Smooth muscle cell (in vitro differentiated cells): ENCODE data around the gene PPP1R16B. TPM values are rescaled to one million over a fixed set of nuclear protein-coding genes. Genes with fewer than 3 reads are reported as not detected.

Experiments used
- DNase-seq: peaks from one replicate; lab custom pipeline; 2025; ENCODE audit not compliant: unreplicated experiment; lab: John Stamatoyannopoulos, UW
- H2AFZ ChIP-seq: fragments of 200-600 bp; sonication (generic); 2 replicates; pipeline ENCODE4 v1.6.0; 2016; ENCODE audit warnings: antibody characterized with exemption, low read depth, mild to moderate bottlenecking
- H3F3A ChIP-seq: fragments of 200-600 bp; sonication (generic); 2 replicates; pipeline ENCODE4 v1.6.0; 2017; ENCODE audit warnings: antibody characterized with exemption, low read depth
- H3K27ac ChIP-seq: fragments of 200-600 bp; sonication (generic); 2 replicates; pipeline ENCODE4 v1.5.1; 2016; ENCODE audit warnings: low read depth, mild to moderate bottlenecking
- H3K27me3 ChIP-seq: fragments of 200-600 bp; sonication (generic); 2 replicates; pipeline ENCODE4 v1.6.1; 2016; ENCODE audit warnings: low read depth, mild to moderate bottlenecking
- H3K36me3 ChIP-seq: fragments of 200-600 bp; sonication (generic); 2 replicates; pipeline ENCODE4 v1.5.1; 2016; ENCODE audit warnings: low read depth
- H3K4me1 ChIP-seq: fragments of 200-600 bp; sonication (generic); 2 replicates; pipeline ENCODE4 v1.5.1; 2016; ENCODE audit warnings: low read depth
- H3K4me2 ChIP-seq: fragments of 200-600 bp; sonication (generic); 2 replicates; pipeline ENCODE4 v1.6.0; 2016; ENCODE audit warnings: mild to moderate bottlenecking
- H3K4me3 ChIP-seq: fragments of 200-600 bp; sonication (generic); 2 replicates; pipeline ENCODE4 v1.5.1; 2016; ENCODE audit warnings: mild to moderate bottlenecking
- H3K79me2 ChIP-seq: fragments of 200-600 bp; sonication (generic); 2 replicates; pipeline ENCODE4 v1.6.0; 2016; ENCODE audit warnings: low read depth, mild to moderate bottlenecking
- H3K9ac ChIP-seq: fragments of 200-600 bp; sonication (generic); 2 replicates; pipeline ENCODE4 v1.6.0; 2016; ENCODE audit warnings: low read depth
- H3K9me3 ChIP-seq: fragments of 200-600 bp; sonication (generic); replicated peaks from 2 replicates; pipeline ENCODE4 v1.5.1; 2016; ENCODE audit warnings: low read depth
- H4K20me1 ChIP-seq: fragments of 200-600 bp; sonication (generic); 2 replicates; pipeline ENCODE4 v1.6.0; 2016; ENCODE audit warnings: low read depth
- WGBS: methylation state at CpG from one replicate; pipeline ENCODE4 v1.1.7; 2016; ENCODE audit warnings: low lambda C conversion rate; 5-methylcytosine and 5-hydroxymethylcytosine counted together
- polyA plus RNA-seq: library from polyadenylated mRNA; unstranded; fragments of >200 nt; fragmentation: Nextera tagmentation; extraction: Ambion mirVana; gene quantifications from 2 replicates; pipeline ENCODE4 v1.2.1, GENCODE V29; 2016
- total RNA-seq: library from RNA; depleted of rRNA; stranded (reverse); fragments of >200 nt; gene quantifications from 2 replicates; pipeline ENCODE4 v1.2.3, GENCODE V29; 2014
- TF ChIP-seq, protein P1 (sequence below): fragments of 200-600 bp; sonication (generic); IDR thresholded peaks from 2 replicates; pipeline ENCODE4 v1.5.1; 2017; ENCODE audit warnings: borderline replicate concordance, mild to moderate bottlenecking, antibody characterized with exemption; ENCODE audit not compliant: insufficient read depth, poor library complexity, severe bottlenecking

Gene PPP1R16B
- total and polyA plus RNA-seq, 2 experiments from 2014 or later = not detected

DNA sequence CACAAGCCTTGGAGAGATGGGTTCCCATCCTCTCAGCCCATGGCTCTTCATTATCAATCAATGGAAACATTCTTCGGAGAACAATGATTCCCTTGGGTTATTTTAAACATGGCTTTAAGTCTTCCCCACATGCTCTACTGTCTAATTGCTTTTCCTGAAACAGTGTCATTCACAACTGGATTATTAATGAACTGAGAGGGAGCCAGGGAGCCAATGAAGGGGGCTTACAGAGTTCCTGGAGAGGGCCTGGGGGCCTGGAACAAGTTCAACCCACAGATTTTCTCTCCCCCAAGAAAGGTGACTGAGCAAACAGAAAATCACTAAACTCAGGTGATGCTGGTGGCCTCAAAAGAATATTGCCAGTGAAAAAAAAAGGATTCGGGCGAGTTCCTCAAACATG lies 1.3 kb upstream of the PPP1R16B start:
- no peaks in the 10 kb centered on the region for H3K36me3 ChIP-seq
- H3K4me3 ChIP-seq = no peak overlapping the region

DNA sequence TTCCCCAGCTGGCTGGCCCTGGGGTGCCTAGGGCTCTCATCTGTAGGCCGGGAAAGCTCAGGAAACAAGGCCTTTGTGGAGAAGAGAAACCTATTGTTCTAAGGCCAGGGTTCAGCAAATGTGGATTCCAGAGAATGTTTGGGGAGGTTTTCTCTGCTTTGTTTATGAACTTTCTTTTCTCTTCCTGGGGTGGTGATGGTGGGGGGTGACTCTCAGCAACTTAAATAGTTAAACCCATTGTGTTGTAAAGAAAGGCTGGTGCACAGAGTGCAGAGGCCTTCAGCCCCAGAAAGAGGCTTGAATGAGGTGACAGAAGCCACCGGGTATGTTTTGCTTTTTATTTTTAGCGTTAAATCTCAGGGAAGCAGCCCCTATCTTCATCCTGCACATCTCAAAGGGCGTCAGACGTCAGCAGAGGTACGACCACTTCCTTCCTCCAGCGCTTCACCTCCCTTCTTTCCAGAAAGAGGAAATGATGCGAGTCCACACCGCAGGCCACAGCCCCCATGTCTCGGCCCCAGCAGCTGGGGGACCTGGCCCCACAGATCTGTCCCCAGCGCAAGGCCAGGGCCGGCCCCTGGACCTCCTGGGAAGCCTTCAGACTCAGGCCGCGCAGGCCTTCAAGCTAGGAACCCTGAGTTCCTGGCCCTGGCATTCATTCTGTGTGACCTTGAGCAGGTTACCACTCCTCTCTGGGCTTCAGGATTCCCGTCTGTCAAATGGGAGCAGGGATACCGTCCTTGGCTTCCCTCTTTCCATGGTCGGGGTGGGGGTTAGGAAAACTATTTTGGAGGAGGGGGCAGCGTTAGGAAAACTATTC lies 605 bp upstream of the PPP1R16B start:
- Histone ChIP-seq H3K4me1 (peaks cover 14% of the 10 kb centered on the region), H3K9me3 (no peaks in the 10 kb centered on the region), H4K20me1 (no peaks in the 10 kb centered on the region), H3K4me2 (peak overlapping the region; percentile 94), H3F3A (no peaks in the 10 kb centered on the region), H3K9ac (no peak overlapping the region), H2AFZ (no peak overlapping the region), H3K27ac (no peak overlapping the region), H3K36me3 (no peaks in the 10 kb centered on the region), H3K27me3 (peaks cover 53% of the 10 kb centered on the region), H3K79me2 (no peaks in the 10 kb centered on the region), H3K4me3 (peak overlapping the region; percentile 56)
- WGBS = 59% methylated on average over 18 of the region's 18 CpGs
- no peak for DNase-seq
- TF ChIP-seq, protein P1, sequence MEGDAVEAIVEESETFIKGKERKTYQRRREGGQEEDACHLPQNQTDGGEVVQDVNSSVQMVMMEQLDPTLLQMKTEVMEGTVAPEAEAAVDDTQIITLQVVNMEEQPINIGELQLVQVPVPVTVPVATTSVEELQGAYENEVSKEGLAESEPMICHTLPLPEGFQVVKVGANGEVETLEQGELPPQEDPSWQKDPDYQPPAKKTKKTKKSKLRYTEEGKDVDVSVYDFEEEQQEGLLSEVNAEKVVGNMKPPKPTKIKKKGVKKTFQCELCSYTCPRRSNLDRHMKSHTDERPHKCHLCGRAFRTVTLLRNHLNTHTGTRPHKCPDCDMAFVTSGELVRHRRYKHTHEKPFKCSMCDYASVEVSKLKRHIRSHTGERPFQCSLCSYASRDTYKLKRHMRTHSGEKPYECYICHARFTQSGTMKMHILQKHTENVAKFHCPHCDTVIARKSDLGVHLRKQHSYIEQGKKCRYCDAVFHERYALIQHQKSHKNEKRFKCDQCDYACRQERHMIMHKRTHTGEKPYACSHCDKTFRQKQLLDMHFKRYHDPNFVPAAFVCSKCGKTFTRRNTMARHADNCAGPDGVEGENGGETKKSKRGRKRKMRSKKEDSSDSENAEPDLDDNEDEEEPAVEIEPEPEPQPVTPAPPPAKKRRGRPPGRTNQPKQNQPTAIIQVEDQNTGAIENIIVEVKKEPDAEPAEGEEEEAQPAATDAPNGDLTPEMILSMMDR = no peak

More for the DNA sequence above, 1.3 kb upstream of the PPP1R16B start:
- Histone ChIP-seq H3K4me2 (no peak overlapping the region), H4K20me1 (no peaks in the 10 kb centered on the region), H3K4me1 (peaks cover 14% of the 10 kb centered on the region), H3K9ac (no peak overlapping the region), H3K79me2 (no peaks in the 10 kb centered on the region), H2AFZ (no peak overlapping the region), H3K9me3 (no peaks in the 10 kb centered on the region), H3F3A (no peaks in the 10 kb centered on the region), H3K27me3 (peaks cover 46% of the 10 kb centered on the region), H3K27ac (no peak overlapping the region)
- 86% methylated on average over 3 of the region's 3 CpGs for WGBS
- no peak for DNase-seq
- TF ChIP-seq, protein P1 = no peak

DNA sequence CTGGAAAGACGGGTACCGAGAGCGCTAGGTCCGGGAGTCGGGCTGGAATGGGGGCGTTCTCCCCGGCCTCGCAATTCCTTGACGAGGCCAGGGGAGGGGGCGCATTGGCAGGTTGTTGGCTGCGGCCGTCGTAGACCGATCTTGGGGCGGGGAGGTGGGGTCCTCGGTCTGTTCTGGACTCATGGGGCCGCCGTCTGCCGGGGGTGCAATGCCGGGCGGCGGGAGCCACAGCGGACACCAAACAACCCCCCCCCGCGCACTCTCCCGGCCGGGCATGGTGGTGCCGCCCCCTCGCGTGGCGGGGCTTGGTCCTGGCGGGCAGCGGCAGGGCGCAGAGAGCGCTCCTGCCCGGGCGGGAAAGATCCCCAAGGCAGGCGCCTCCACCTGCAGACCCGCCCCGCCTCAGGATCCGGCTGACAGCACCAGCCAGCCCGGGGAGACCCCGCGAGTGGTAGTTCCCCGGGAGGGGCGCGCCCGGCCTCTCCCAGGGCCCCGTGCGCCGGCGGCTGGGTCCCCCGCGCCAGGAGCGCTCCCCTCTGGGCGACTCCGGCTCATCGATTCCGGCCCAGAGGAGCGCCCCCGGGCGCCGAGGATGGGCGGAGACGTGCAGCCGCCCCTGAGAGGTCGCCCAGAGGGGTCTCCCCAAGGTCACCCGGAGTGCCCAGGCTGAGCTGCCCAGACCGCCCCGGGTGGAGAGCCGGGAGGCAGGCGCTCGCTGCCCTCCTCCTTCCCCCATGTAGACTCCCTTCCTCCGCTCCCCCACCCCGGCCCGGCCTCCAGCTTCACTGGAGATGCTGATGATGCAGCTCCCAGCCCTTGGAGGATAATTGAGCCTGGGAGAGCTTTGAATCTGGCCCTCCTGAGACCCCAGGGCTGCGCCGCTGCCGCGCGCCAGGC lies 709 bp downstream of the PPP1R16B start:
- H2AFZ ChIP-seq = peak overlapping the region; percentile 86
- TF ChIP-seq, protein P1 = no peak
- peak overlapping the region; percentile 56 for H3K4me3 ChIP-seq
- peaks cover 14% of the 10 kb centered on the region for H3K4me1 ChIP-seq
- no peaks in the 10 kb centered on the region for H3K36me3 ChIP-seq
- DNase-seq = no peak
- H3K4me2 ChIP-seq = peak overlapping the region; percentile 94
- 2% methylated on average over 46 of the region's 81 CpGs for WGBS
- H3K9ac ChIP-seq = no peak overlapping the region
- no peaks in the 10 kb centered on the region for H3F3A ChIP-seq
- H3K27me3 ChIP-seq = peaks cover 66% of the 10 kb centered on the region
- H3K9me3 ChIP-seq = no peaks in the 10 kb centered on the region
- H4K20me1 ChIP-seq = no peaks in the 10 kb centered on the region
- no peak overlapping the region for H3K27ac ChIP-seq
- H3K79me2 ChIP-seq = no peaks in the 10 kb centered on the region
